NCI-H2107 treated with DMSO at 0.1 percent for 48 hours (cell line): Measurements from ENCODE around the gene HOATZ.

Experiments used
- DNase-seq: peaks from one replicate; lab custom pipeline; 2025; ENCODE audit not compliant: unreplicated experiment; lab: John Stamatoyannopoulos, UW

Gene HOATZ

GRCh38 chr11:111574373-111575225 is 60.0 kb downstream of the HOATZ start:
- DNase-seq = peak; percentile 56

DNA sequence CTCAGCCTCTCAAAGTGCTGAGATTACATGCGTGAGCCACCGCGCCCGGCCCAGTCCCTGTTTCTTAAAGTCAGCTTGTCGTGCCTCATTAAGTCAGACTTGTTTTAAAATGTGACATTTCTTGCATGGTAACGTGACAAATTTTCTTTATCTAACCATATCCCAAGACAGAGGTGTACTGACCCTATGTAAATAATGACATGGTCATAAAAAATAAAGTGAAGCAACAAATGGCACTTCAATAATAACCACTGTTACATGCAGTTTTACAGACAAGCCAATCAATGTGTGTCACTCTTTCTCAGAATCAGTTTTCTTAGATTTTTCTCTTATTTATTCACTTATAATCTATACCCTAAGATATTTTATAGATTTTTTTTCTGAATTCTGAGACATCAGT is 61.2 kb downstream of the HOATZ start:
- no peak for DNase-seq

DNA sequence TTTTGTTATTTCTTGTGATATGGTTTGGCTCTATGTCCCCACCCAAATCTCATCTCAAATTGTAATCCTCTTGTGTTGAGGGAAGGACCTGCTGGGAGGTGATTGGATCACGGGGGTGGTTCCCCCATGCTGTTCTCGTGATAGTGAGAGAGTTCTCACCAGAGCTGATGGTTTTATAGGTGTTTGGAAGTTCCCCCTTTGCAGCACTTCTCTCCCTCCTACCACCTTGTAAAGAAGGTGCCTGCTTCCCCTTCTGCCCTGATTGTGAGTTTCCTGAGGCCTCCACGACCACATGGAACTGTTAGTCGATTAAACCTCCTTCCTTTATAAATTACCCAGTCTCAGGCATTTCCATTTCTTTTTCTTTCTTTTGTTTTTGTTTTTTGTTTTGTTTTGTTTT is 63.2 kb downstream of the HOATZ start:
- DNase-seq = no peak

- no peak for DNase-seq
Measured at GRCh38 chr11:111581341-111581740, 66.8 kb downstream of the HOATZ start.

DNA sequence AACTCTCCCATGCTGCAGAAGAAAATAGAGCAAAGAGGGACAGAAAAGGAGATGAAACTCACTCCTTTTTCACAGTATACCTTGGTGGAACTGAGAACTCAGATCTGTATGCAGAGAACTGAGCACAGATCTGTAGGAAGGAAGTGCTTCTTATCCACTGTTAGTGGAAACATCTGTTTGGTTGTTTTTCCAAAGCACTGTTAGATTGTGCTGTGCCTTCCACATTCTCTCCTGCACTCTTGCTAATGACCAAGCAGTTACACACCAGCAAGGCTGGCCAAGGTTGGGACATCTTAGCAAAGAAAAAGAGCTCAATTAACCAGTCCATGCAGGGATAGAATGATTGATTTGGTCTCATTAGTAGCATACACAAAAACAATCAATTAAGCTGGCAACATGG is 67.6 kb downstream of the HOATZ start:
- DNase-seq = no peak

- no peak for DNase-seq
Measured at GRCh38 chr11:111582881-111583280, 68.3 kb downstream of the HOATZ start.

DNA sequence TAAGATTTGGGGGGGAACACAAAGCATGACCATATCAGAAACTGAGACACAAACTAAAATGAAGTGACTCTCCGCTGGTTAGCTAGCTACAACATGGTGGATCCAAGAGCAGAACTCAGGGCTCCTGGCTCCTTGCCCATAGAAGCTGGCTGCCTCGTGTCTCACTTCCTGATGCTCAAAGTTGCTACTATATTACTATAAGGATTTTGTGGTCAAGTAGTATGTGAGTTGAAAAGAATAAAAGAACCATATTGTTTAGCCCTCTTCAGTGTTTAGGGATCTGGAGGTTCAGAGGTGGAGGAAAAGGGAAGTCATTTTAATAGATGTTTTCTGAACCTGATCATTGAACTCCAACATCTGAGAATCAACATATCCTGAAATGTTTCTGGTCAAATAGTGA is 70.8 kb downstream of the HOATZ start:
- no peak for DNase-seq

- DNase-seq = peak; percentile 38
Measured at GRCh38 chr11:111586388-111586831, 71.8 kb downstream of the HOATZ start.
